ENCODE data around the gene MATR3.

DNA sequence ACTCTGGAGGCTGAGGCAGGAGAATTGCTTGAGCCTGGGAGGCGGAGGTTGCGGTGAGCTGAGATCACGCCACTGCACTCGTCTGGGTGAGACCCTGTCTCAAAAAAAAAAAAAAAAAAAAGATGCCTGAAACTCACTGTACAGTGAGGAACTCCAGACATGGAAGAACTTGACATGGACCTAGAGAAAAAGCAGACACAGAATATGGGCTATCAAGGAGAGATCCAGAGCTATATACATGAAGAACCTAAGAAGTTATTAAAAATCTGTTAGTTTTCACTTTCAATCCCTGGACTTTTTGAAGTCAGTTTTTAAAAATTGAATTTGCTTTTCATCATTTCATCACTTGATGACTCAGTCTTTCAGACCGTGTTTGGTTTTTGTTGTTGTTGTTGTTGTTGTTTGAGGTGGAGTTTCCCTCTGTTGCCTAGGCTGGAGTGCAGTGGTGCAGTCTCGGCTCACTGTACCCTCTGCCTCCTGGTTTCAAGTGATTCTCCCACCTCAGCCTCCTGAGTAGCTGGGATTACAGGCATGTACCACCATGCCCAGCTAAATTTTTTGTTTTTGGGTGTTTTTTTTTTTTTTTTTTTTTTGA, 68.4 kb downstream of the MATR3 start:
- TF ChIP-seq, protein P1, sequence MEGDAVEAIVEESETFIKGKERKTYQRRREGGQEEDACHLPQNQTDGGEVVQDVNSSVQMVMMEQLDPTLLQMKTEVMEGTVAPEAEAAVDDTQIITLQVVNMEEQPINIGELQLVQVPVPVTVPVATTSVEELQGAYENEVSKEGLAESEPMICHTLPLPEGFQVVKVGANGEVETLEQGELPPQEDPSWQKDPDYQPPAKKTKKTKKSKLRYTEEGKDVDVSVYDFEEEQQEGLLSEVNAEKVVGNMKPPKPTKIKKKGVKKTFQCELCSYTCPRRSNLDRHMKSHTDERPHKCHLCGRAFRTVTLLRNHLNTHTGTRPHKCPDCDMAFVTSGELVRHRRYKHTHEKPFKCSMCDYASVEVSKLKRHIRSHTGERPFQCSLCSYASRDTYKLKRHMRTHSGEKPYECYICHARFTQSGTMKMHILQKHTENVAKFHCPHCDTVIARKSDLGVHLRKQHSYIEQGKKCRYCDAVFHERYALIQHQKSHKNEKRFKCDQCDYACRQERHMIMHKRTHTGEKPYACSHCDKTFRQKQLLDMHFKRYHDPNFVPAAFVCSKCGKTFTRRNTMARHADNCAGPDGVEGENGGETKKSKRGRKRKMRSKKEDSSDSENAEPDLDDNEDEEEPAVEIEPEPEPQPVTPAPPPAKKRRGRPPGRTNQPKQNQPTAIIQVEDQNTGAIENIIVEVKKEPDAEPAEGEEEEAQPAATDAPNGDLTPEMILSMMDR (IDR thresholded peaks at IDR 0.05; ENCODE audit: insufficient read depth, low read length, poor library complexity, severe bottlenecking): no peak
- no peak for TF ChIP-seq EZH2phosphoT487 (conservative IDR thresholded peaks at IDR 0.05; ENCODE audit: low read length)
